WI38 (cell line): ENCODE data around the gene LRRC52.

ENCODE experiments used
- H3K4me3 ChIP-seq: 2 replicates; pipeline ENCODE4 v1.5.1; 2011; ENCODE audit warnings: low read depth, mild to moderate bottlenecking, control low read depth, low read length
- CTCF ChIP-seq: IDR thresholded peaks from 2 replicates; pipeline ENCODE4 v1.5.1; 2012; ENCODE audit warnings: low read depth, mild to moderate bottlenecking, control low read depth, low read length

LRRC52 gene

GRCh38 chr1:165539306-165539705 is 4.5 kb upstream of the LRRC52 start:
- TF ChIP-seq CTCF, result no peak
- no peak overlapping the region for H3K4me3 ChIP-seq

GRCh38 chr1:165539908-165540307 is 3.9 kb upstream of the LRRC52 start:
- H3K4me3 ChIP-seq, result no peak overlapping the region
- TF ChIP-seq CTCF, result no peak

GRCh38 chr1:165542015-165542631 is 1.7 kb upstream of the LRRC52 start:
- H3K4me3 ChIP-seq, result no peak overlapping the region
- TF ChIP-seq CTCF, result no peak

- TF ChIP-seq CTCF, result no peak
- H3K4me3 ChIP-seq, result no peak overlapping the region
These were observed 1.2 kb upstream of the LRRC52 start for GRCh38 chr1:165542647-165543046.

- no peak for TF ChIP-seq CTCF
These were observed 1.2 kb downstream of the LRRC52 start for GRCh38 chr1:165544996-165545395.

GRCh38 chr1:165545974-165546373 is 2.2 kb downstream of the LRRC52 start:
- no peak for TF ChIP-seq CTCF
- no peak overlapping the region for H3K4me3 ChIP-seq

More at GRCh38 chr1:165544996-165545395, 1.2 kb downstream of the LRRC52 start:
- no peak overlapping the region for H3K4me3 ChIP-seq

GRCh38 chr1:165549973-165550372 is 6.2 kb downstream of the LRRC52 start:
- no peak for TF ChIP-seq CTCF
- no peak overlapping the region for H3K4me3 ChIP-seq
